ENCODE results near the gene BPNT1. TPM values are rescaled to one million over a fixed set of nuclear protein-coding genes. Genes with fewer than 3 reads are reported as not detected.

Gene BPNT1
- total and polyA plus RNA-seq, 2 donors (not counting 1 experiment from before 2014, with no cell fraction given), result 23.8 to 51.2 TPM

DNA sequence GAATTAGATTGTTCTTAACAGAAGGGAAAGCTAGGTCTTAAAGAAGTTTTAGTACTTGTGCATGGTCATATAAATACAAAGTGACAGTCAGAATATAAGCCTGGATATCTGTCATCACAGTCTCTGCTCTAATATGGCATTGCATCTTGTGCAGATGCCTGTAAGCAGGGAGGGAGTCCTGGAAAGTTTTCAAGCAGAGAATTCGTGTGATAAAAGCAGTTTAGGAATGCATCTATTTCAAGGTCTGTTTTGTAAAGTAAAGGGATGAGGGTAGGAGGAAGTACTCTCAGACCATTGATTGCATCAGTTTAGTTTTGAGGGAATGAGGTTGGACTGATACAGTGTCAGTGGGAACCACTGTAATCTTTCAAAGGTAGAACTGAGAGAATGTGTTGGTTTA, 35.0 kb upstream of the BPNT1 start:
- Histone ChIP-seq H3K79me2 (ENCODE audit: control insufficient read depth, insufficient read depth, low read length) (no peaks in the 10 kb centered on the region), H2AFZ (ENCODE audit: low read length) (no peak overlapping the region), H3K4me1 (ENCODE audit: control insufficient read depth, extremely low read depth, insufficient read depth, low read length) (no peaks in the 10 kb centered on the region), H4K20me1 (ENCODE audit: control insufficient read depth, extremely low read depth, insufficient read depth, low read length) (no peaks in the 10 kb centered on the region), H3K27ac (ENCODE audit: insufficient read depth, low read length) (no peak overlapping the region), H3K27me3 (ENCODE audit: control insufficient read depth, insufficient read depth, low read length) (no peaks in the 10 kb centered on the region), H3K9me3 (ENCODE audit: control insufficient read depth, insufficient read depth, low read depth, low read length) (no peaks in the 10 kb centered on the region), H3K9ac (ENCODE audit: insufficient read depth, low read length) (no peak overlapping the region), H3K4me2 (ENCODE audit: extremely low read depth, insufficient read depth, low read length) (no peak overlapping the region), H3K4me3 (replicated peaks in 1 of 4; ENCODE audit: control extremely low read depth in 1 of 4, insufficient read depth in 1 of 4, low read depth in 3 of 4, low read length in 4 of 4) (no peak overlapping the region), H3K36me3 (ENCODE audit: control insufficient read depth, insufficient read depth, low read length) (no peaks in the 10 kb centered on the region)
- no peak for TF ChIP-seq EZH2 (IDR thresholded peaks at IDR 0.05; ENCODE audit: low read length, missing control alignments)
- TF ChIP-seq, protein P1, sequence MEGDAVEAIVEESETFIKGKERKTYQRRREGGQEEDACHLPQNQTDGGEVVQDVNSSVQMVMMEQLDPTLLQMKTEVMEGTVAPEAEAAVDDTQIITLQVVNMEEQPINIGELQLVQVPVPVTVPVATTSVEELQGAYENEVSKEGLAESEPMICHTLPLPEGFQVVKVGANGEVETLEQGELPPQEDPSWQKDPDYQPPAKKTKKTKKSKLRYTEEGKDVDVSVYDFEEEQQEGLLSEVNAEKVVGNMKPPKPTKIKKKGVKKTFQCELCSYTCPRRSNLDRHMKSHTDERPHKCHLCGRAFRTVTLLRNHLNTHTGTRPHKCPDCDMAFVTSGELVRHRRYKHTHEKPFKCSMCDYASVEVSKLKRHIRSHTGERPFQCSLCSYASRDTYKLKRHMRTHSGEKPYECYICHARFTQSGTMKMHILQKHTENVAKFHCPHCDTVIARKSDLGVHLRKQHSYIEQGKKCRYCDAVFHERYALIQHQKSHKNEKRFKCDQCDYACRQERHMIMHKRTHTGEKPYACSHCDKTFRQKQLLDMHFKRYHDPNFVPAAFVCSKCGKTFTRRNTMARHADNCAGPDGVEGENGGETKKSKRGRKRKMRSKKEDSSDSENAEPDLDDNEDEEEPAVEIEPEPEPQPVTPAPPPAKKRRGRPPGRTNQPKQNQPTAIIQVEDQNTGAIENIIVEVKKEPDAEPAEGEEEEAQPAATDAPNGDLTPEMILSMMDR (conservative IDR thresholded peaks at IDR 0.05 in 1 of 2, IDR thresholded peaks at IDR 0.05 in 1 of 2; ENCODE audit: low read depth in 1 of 2, low read length in 2 of 2), result no peak
- DNase-seq (ENCODE audit: low read depth in 2 of 2), result peak; percentile 11 to 41

DNA sequence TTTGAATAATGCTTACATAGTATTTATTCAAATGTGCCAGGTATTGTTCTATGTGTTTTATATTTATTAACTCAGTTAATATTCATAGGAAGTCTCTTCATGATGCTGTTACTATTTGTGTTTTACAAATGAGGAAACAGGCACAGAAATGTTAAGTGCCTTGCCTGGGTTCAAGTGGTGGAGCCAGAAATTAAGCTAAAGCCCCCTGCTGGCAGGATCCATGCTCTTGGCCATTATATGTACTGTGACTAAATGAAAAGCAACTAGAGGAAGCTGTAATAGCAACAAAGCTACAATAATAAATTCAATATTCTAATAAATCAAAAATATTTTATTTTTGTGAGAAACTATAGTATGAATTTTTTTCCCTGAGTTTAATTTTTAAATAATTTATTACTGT, 34.3 kb upstream of the BPNT1 start:
- DNase-seq (ENCODE audit: low read depth in 2 of 2), result no peak
- H3K36me3 ChIP-seq (ENCODE audit: control insufficient read depth, insufficient read depth, low read length), result no peaks in the 10 kb centered on the region
- no peaks in the 10 kb centered on the region for H3K27me3 ChIP-seq (ENCODE audit: control insufficient read depth, insufficient read depth, low read length)
- no peak overlapping the region for H3K27ac ChIP-seq (ENCODE audit: insufficient read depth, low read length)
- no peak overlapping the region for H3K4me2 ChIP-seq (ENCODE audit: extremely low read depth, insufficient read depth, low read length)
- H3K4me1 ChIP-seq (ENCODE audit: control insufficient read depth, extremely low read depth, insufficient read depth, low read length), result no peaks in the 10 kb centered on the region
- TF ChIP-seq, protein P1 (conservative IDR thresholded peaks at IDR 0.05 in 1 of 2, IDR thresholded peaks at IDR 0.05 in 1 of 2; ENCODE audit: low read depth in 1 of 2, low read length in 2 of 2), result peak in 1 of 2 donors; percentile 39
- TF ChIP-seq EZH2 (IDR thresholded peaks at IDR 0.05; ENCODE audit: low read length, missing control alignments), result no peak
- H3K4me3 ChIP-seq (replicated peaks in 1 of 4; ENCODE audit: control extremely low read depth in 1 of 4, insufficient read depth in 1 of 4, low read depth in 3 of 4, low read length in 4 of 4), result no peak overlapping the region
- H3K9ac ChIP-seq (ENCODE audit: insufficient read depth, low read length), result no peak overlapping the region
- H2AFZ ChIP-seq (ENCODE audit: low read length), result no peak overlapping the region
- no peaks in the 10 kb centered on the region for H3K79me2 ChIP-seq (ENCODE audit: control insufficient read depth, insufficient read depth, low read length)
- no peaks in the 10 kb centered on the region for H3K9me3 ChIP-seq (ENCODE audit: control insufficient read depth, insufficient read depth, low read depth, low read length)
- H4K20me1 ChIP-seq (ENCODE audit: control insufficient read depth, extremely low read depth, insufficient read depth, low read length), result no peaks in the 10 kb centered on the region

DNA sequence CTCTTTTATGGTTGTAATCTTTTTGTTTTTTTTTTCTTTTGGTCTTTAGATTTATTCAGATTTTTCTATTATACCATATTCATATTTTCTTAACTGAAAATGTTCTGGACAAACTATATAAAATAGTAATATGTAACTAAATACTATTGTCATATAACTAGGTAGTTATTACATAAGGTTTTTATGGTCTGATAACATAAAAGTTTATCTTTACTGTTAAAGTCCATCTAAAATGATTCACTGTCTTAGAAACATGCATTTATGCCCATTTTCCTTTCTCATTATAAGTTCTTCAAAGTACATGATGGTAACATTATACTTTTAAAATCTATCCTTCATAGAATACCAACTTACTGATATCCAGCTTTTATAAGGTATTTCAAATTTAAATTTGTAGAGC, 33.5 kb upstream of the BPNT1 start:
- H3K27me3 ChIP-seq (ENCODE audit: control insufficient read depth, insufficient read depth, low read length), result no peaks in the 10 kb centered on the region
- no peaks in the 10 kb centered on the region for H3K9me3 ChIP-seq (ENCODE audit: control insufficient read depth, insufficient read depth, low read depth, low read length)
- no peaks in the 10 kb centered on the region for H3K36me3 ChIP-seq (ENCODE audit: control insufficient read depth, insufficient read depth, low read length)
- no peaks in the 10 kb centered on the region for H4K20me1 ChIP-seq (ENCODE audit: control insufficient read depth, extremely low read depth, insufficient read depth, low read length)
- no peak for TF ChIP-seq EZH2 (IDR thresholded peaks at IDR 0.05; ENCODE audit: low read length, missing control alignments)
- TF ChIP-seq, protein P1 (conservative IDR thresholded peaks at IDR 0.05 in 1 of 2, IDR thresholded peaks at IDR 0.05 in 1 of 2; ENCODE audit: low read depth in 1 of 2, low read length in 2 of 2), result no peak
- H2AFZ ChIP-seq (ENCODE audit: low read length), result no peak overlapping the region
- H3K27ac ChIP-seq (ENCODE audit: insufficient read depth, low read length), result no peak overlapping the region
- H3K4me1 ChIP-seq (ENCODE audit: control insufficient read depth, extremely low read depth, insufficient read depth, low read length), result no peaks in the 10 kb centered on the region
- no peak overlapping the region for H3K4me3 ChIP-seq (replicated peaks in 1 of 4; ENCODE audit: control extremely low read depth in 1 of 4, insufficient read depth in 1 of 4, low read depth in 3 of 4, low read length in 4 of 4)
- no peaks in the 10 kb centered on the region for H3K79me2 ChIP-seq (ENCODE audit: control insufficient read depth, insufficient read depth, low read length)
- no peak for DNase-seq (ENCODE audit: low read depth in 2 of 2)
- no peak overlapping the region for H3K4me2 ChIP-seq (ENCODE audit: extremely low read depth, insufficient read depth, low read length)
- no peak overlapping the region for H3K9ac ChIP-seq (ENCODE audit: insufficient read depth, low read length)
